Colon (tissue), 2 donors: ENCODE results near the gene RMND1.

ENCODE experiments used
- FAIRE-seq: peaks from 2 replicates; lab custom pipeline; 2012; peaks lifted over from hg19 to GRCh38; lab: Jason Lieb, UNC
- donor health status: control.
- donor health status: control.

RMND1 gene

GRCh38 chr6:151413372-151414145 lies 38.4 kb downstream of the RMND1 start:
- no peak for FAIRE-seq

- FAIRE-seq: no peak
Observed at GRCh38 chr6:151412909-151413308, 39.0 kb downstream of the RMND1 start.

- no peak for FAIRE-seq
Observed at GRCh38 chr6:151409679-151410078, 42.2 kb downstream of the RMND1 start.

- FAIRE-seq: no peak
Observed at GRCh38 chr6:151409260-151409659, 42.7 kb downstream of the RMND1 start.

- no peak for FAIRE-seq
Observed at GRCh38 chr6:151408858-151409257, 43.1 kb downstream of the RMND1 start.

GRCh38 chr6:151403919-151404308 lies 48.0 kb downstream of the RMND1 start:
- no peak for FAIRE-seq

- no peak for FAIRE-seq
Observed at GRCh38 chr6:151402228-151402627, 49.7 kb downstream of the RMND1 start.

GRCh38 chr6:151400473-151400872 lies 51.5 kb downstream of the RMND1 start:
- no peak for FAIRE-seq

GRCh38 chr6:151399679-151400078 lies 52.2 kb downstream of the RMND1 start:
- no peak for FAIRE-seq

- no peak for FAIRE-seq
Observed at GRCh38 chr6:151393410-151393809, 58.5 kb downstream of the RMND1 start.

- no peak for FAIRE-seq
Observed at GRCh38 chr6:151392427-151392826, 59.5 kb downstream of the RMND1 start.

GRCh38 chr6:151391471-151392413 lies 60.2 kb downstream of the RMND1 start, which contains the start of gene ZBTB2:
TSS of gene ZBTB2 (minus strand) at chr6:151391559. CDS start at chr6:151373637, 17,922 bp downstream.
- FAIRE-seq: no peak

- no peak for FAIRE-seq
Observed at GRCh38 chr6:151390851-151391470, 61.0 kb downstream of the RMND1 start.

GRCh38 chr6:151390276-151390850 lies 61.6 kb downstream of the RMND1 start:
- no peak for FAIRE-seq

- no peak for FAIRE-seq
Observed at GRCh38 chr6:151389618-151390275, 62.2 kb downstream of the RMND1 start.

GRCh38 chr6:151388997-151389617 lies 62.8 kb downstream of the RMND1 start:
- no peak for FAIRE-seq

GRCh38 chr6:151388236-151388635 lies 63.7 kb downstream of the RMND1 start:
- no peak for FAIRE-seq

- no peak for FAIRE-seq
Observed at GRCh38 chr6:151387175-151387970, 64.6 kb downstream of the RMND1 start.

- FAIRE-seq: no peak
Observed at GRCh38 chr6:151385177-151385576, 66.7 kb downstream of the RMND1 start.

GRCh38 chr6:151384151-151384550 lies 67.8 kb downstream of the RMND1 start:
- no peak for FAIRE-seq
